GM18867 (cell line): ENCODE results near the gene DYNLRB1.

Experiments
- ATAC-seq: cut with Tn5 transposase; IDR thresholded peaks from one replicate; pipeline ENCODE4 v1.9.1; 2021; ENCODE audit warnings: mild to moderate bottlenecking, moderate library complexity; ENCODE audit not compliant: unreplicated experiment

DYNLRB1 gene

GRCh38 chr20:34552569-34552968 lies 36.3 kb downstream of the DYNLRB1 start:
- no peak for ATAC-seq

GRCh38 chr20:34553366-34553867 lies 37.2 kb downstream of the DYNLRB1 start:
- ATAC-seq = no peak

- ATAC-seq = no peak
Measured at GRCh38 chr20:34557936-34558319, 41.7 kb downstream of the DYNLRB1 start.

- ATAC-seq = peak; percentile 68
Measured at GRCh38 chr20:34558320-34559218, 42.3 kb downstream of the DYNLRB1 start, which contains the start of gene MAP1LC3A. Gene MAP1LC3A, plus strand, starts transcription at chr20:34558718. Its CDS starts 151 bp downstream, at chr20:34558869.

GRCh38 chr20:34559311-34560140 lies 43.3 kb downstream of the DYNLRB1 start:
- ATAC-seq = no peak

GRCh38 chr20:34560141-34560523 lies 43.9 kb downstream of the DYNLRB1 start:
- no peak for ATAC-seq

GRCh38 chr20:34560614-34561013 lies 44.4 kb downstream of the DYNLRB1 start:
- ATAC-seq = no peak

GRCh38 chr20:34561661-34562060 lies 45.4 kb downstream of the DYNLRB1 start:
- no peak for ATAC-seq

- no peak for ATAC-seq
Measured at GRCh38 chr20:34562641-34563040, 46.4 kb downstream of the DYNLRB1 start.

GRCh38 chr20:34564833-34565232 lies 48.6 kb downstream of the DYNLRB1 start:
- no peak for ATAC-seq

GRCh38 chr20:34566978-34567891 lies 51.0 kb downstream of the DYNLRB1 start:
- ATAC-seq = no peak

- no peak for ATAC-seq
Measured at GRCh38 chr20:34567892-34568865, 52.0 kb downstream of the DYNLRB1 start.

- ATAC-seq = no peak
Measured at GRCh38 chr20:34569598-34569997, 53.4 kb downstream of the DYNLRB1 start.

- no peak for ATAC-seq
Measured at GRCh38 chr20:34570859-34571306, 54.7 kb downstream of the DYNLRB1 start.

- no peak for ATAC-seq
Measured at GRCh38 chr20:34571753-34572152, 55.5 kb downstream of the DYNLRB1 start.

- ATAC-seq = no peak
Measured at GRCh38 chr20:34573541-34574300, 57.5 kb downstream of the DYNLRB1 start.

GRCh38 chr20:34574426-34574825 lies 58.2 kb downstream of the DYNLRB1 start:
- no peak for ATAC-seq

- no peak for ATAC-seq
Measured at GRCh38 chr20:34574861-34575260, 58.6 kb downstream of the DYNLRB1 start.

GRCh38 chr20:34575271-34575670 lies 59.0 kb downstream of the DYNLRB1 start:
- ATAC-seq = no peak
